Hair follicular keratinocyte (primary cell): Measurements from ENCODE around the gene MCUB. TPM values are rescaled to one million over a fixed set of nuclear protein-coding genes. Genes with fewer than 3 reads are reported as not detected.

Experiments used
- total RNA-seq: library from RNA; depleted of rRNA; stranded (reverse); fragments of >200 nt; gene quantifications from 2 replicates; pipeline ENCODE4 v1.2.3, GENCODE V29; 2015

Gene MCUB, protein sequence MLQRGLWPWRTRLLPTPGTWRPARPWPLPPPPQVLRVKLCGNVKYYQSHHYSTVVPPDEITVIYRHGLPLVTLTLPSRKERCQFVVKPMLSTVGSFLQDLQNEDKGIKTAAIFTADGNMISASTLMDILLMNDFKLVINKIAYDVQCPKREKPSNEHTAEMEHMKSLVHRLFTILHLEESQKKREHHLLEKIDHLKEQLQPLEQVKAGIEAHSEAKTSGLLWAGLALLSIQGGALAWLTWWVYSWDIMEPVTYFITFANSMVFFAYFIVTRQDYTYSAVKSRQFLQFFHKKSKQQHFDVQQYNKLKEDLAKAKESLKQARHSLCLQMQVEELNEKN
- 70.4 and 82.0 TPM in 2 replicates for total RNA-seq

DNA sequence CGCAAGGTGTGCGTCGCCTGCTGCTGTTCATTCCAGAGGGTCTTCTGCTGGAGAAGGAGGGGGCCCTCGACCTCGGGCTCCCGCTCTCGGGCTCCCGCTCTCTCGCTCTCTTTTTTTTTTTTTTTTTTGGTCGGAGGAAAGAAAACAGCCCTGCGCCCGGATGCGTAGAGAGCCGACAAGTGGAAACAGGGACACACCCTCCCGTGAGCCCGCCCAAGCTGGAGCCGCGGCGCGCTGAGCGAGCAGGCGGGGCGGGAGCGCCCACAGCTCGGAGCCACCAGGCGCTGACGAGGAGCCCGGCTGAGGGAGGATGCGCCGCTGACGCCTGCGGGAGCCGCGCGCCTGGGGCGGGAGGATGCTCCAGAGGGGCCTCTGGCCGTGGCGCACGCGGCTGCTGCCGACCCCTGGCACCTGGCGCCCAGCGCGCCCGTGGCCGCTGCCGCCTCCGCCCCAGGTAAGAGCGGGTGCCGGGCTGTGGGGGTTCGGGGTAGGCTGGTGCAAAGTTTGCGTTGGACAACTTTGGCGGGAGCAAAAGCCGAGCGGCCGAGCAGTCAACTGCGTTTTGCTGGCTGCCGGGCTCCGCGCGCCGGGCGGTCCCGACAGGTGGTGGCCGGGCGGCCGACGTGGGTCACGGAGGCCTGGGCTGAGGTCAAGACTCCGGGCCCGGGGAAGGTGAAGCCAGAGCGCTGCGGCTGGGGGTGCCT, at the start of gene MCUB:
TSS of gene MCUB (plus strand) at position 264 of the 704 bp plus-strand sequence. CDS start at position 356, 92 bp downstream.

DNA sequence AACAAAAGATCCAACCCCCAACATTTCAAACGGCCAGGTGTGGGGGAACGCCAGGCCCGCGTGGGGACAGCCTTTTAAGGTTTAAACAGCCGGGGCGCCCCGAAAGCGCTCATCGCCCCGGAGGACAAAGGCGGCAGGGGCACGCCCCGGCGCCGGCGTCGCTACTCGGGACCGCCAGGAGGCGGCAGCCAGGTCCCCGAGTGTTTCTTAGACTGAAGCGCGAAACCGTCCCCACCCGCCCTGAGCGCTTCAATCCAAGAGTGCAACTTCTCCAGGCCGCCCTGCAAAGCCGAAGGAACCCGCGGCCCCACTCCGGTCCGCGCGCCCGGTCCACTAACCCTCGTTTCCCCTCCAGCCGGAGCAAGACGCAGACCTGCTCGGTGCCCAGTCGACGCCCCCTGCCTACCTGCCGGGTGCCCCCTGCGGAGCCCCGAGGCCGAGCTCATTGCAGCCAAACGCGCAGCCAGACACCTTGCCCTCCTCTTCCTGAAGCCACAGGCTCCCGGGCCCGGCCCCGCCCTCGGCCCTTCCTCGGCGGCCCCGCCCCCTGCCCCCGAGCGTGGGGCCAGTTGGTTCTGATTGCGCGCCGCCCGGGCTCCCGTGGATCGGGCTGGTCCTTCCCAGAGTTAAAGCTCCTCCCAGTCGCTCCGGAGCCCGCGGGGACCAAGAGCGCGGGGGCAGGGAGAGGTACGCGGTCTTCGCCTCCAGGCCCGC, 143.1 kb downstream of the MCUB start, which contains the start of gene CASP6:
TSS of gene CASP6 (minus strand) at position 496 of the 714 bp plus-strand sequence. CDS start at position 446, 50 bp downstream.

DNA sequence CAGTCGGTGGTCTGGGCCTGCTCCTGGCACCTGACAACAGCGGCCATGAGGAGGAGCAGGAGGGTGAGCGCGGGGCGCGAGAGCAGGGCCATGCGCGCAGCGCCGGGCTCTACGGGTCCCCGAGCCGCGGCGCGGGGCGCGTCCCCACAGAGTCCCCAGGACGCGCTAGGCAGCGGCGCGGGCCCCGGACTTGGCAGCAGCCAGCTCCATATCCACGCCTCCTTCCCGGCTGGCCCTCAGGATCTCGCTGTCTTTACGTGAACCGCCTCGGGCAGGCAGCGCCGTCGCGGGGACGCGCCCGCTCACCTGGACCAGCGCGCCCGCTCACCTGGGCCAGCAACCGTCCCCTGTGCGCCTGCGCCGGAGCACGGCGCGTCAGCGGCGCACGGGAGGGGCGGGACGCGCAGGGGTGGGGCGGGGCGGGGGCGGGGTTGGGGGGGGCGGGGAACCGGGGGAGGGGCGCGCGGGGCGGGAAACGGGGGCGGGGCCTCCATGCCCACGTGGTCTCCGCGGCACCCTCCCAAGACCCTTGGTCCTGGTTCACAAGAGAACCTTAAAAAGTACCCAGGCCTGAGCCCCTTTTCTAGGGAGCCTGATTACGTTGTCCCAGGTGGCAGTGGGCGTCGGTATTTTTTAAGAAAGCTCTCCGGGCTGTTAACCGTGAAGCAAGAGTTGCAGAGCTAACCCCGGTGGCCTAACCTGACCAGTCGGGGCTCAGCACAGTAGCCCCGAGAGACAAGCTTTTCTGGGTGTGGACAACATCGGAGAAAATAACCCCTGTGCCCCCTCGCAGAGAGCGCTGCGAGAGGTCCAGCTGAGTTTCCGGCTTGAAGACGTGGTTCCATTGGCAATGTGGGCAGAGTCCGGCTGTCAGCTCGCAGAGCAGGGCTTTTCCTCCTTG, 169.9 kb downstream of the MCUB start, which contains the start of gene PLA2G12A:
TSS of gene PLA2G12A (minus strand) at position 353 of the 901 bp plus-strand sequence. CDS start at position 92, 261 bp downstream.

Other genes starting within 250 kb of the MCUB start
- gene SEC24B, start 126.4 kb upstream of the MCUB start, total RNA-seq = 17.1 and 24.1 TPM in 2 replicates
- 25.2 and 29.0 TPM in 2 replicates for gene CASP6, start 143.2 kb downstream of the MCUB start, total RNA-seq
- gene PLA2G12A, start 169.8 kb downstream of the MCUB start, total RNA-seq = 23.6 and 28.2 TPM in 2 replicates
- not detected in 2 replicates for gene CFI, start 241.8 kb downstream of the MCUB start, total RNA-seq